Uterus (tissue), 4 donors: Measurements from ENCODE around the gene GRAMD2B. TPM values are rescaled to one million over a fixed set of nuclear protein-coding genes. Genes with fewer than 3 reads are reported as not detected.

Experiments
- DNase-seq, 2 donors: peaks; one replicate each; pipeline ENCODE4 v3.0.0-alpha.2; 2019 to 2020
- H3K27ac ChIP-seq, 2 donors: fragments of 200-600 bp; sonication (generic); 1 replicate in 1 of 2; 2 replicates in 1 of 2; pipeline ENCODE4 v1.5.1; 2016 to 2018
- H3K27me3 ChIP-seq, 2 donors: fragments of 200-600 bp; sonication (generic); one replicate each; pipeline ENCODE4 v1.5.1; 2018 to 2019; ENCODE audit warnings: control low read depth in 1 of 2
- H3K36me3 ChIP-seq, 2 donors: fragments of 200-600 bp; sonication (generic); one replicate each; pipeline ENCODE4 v1.5.1; 2019; ENCODE audit warnings: control low read depth in 1 of 2
- H3K4me1 ChIP-seq, 2 donors: fragments of 200-600 bp; sonication (generic); one replicate each; pipeline ENCODE4 v1.5.1; 2018 to 2019; ENCODE audit warnings: control low read depth in 1 of 2
- H3K4me3 ChIP-seq, 2 donors: fragments of 200-600 bp; sonication (generic); 1 replicate in 1 of 2; 2 replicates in 1 of 2; pipeline ENCODE4 v1.5.1; 2018 to 2019; ENCODE audit warnings: mild to moderate bottlenecking in 1 of 2
- H3K9me3 ChIP-seq, 2 donors: fragments of 200-600 bp; sonication (generic); one replicate each; pipeline ENCODE4 v1.5.1; 2019; ENCODE audit warnings: control low read depth in 1 of 2
- POLR2A ChIP-seq, 2 donors: fragments of 450-650 bp; IDR thresholded peaks; one replicate each; pipeline ENCODE4 v1.6.1; 2016; ENCODE audit warnings: antibody characterized with exemption in 2 of 2, mild to moderate bottlenecking in 1 of 2, moderate library complexity in 1 of 2
- intact Hi-C: fragments of 100-400 bp; cut with DNase I; formaldehyde crosslinking; loops from one replicate; pipeline ENCODE4 v1.15.1; 2023; ENCODE audit warnings: low total_unique reads
- total RNA-seq, 4 donors: library from RNA; depleted of rRNA in 3 of 4; stranded (reverse); fragments of >200 nt in 3 of 4; gene quantifications; one replicate each; pipeline versions ENCODE4 v1.1.0 to v1.2.4, GENCODE V29; 2014 to 2023
- TF ChIP-seq, protein P1 (sequence below), 4 experiments: fragments of 200-600 bp in 2 of 4; fragments of 450-650 bp in 2 of 4; sonication (generic) in 2 of 4; IDR thresholded peaks; one replicate each; pipeline ENCODE4 v1.5.1; 2016 to 2019; ENCODE audit warnings: antibody characterized with exemption in 4 of 4, mild to moderate bottlenecking in 2 of 4, moderate library complexity in 1 of 4
- donor health status: DM: yes; HTN: yes; CAD: no.

GRAMD2B gene
- total RNA-seq, 4 donors from 2014 or later: 34.0 to 91.5 (median 58.8) TPM

GRCh38 chr5:126454535-126454934 lies 31.3 kb downstream of the GRAMD2B start:
- H3K27me3 ChIP-seq: no peaks in the 10 kb centered on the region
- TF ChIP-seq POLR2A (IDR thresholded peaks at IDR 0.05): no peak
- TF ChIP-seq, protein P1, sequence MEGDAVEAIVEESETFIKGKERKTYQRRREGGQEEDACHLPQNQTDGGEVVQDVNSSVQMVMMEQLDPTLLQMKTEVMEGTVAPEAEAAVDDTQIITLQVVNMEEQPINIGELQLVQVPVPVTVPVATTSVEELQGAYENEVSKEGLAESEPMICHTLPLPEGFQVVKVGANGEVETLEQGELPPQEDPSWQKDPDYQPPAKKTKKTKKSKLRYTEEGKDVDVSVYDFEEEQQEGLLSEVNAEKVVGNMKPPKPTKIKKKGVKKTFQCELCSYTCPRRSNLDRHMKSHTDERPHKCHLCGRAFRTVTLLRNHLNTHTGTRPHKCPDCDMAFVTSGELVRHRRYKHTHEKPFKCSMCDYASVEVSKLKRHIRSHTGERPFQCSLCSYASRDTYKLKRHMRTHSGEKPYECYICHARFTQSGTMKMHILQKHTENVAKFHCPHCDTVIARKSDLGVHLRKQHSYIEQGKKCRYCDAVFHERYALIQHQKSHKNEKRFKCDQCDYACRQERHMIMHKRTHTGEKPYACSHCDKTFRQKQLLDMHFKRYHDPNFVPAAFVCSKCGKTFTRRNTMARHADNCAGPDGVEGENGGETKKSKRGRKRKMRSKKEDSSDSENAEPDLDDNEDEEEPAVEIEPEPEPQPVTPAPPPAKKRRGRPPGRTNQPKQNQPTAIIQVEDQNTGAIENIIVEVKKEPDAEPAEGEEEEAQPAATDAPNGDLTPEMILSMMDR (IDR thresholded peaks at IDR 0.05): no peak
- intact Hi-C loops: no loop called here
- no peak overlapping the region for H3K4me3 ChIP-seq
- H3K9me3 ChIP-seq: no peaks in the 10 kb centered on the region
- peak overlapping the region; percentile 22 to 31 for H3K27ac ChIP-seq
- H3K36me3 ChIP-seq: no peaks in the 10 kb centered on the region
- H3K4me1 ChIP-seq: peaks cover 1 to 16% of the 10 kb centered on the region in 2 donors
- DNase-seq: no peak

DNA sequence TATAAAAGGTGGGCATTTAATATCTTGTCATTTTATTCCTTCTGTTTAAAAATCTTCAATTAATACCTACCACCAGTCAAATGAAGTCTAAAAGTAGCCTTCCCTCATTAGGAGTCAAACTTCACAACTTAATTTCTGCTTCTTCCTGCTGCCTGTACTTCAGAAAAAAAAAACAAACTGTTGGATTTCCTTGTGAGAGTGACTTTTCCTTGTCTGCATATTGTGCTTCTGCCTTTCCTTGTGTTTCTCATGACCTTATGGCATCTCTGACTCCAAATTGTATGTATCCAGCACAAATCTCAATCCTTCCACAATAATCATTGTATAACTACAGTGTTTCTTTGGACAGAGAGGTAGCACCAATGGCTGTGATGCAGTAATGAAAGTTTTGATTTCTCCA lies 32.1 kb downstream of the GRAMD2B start:
- peaks cover 0 to 10% of the 10 kb centered on the region in 2 donors for H3K4me1 ChIP-seq
- DNase-seq: no peak
- intact Hi-C loops: no loop called here
- H3K27me3 ChIP-seq: no peaks in the 10 kb centered on the region
- no peaks in the 10 kb centered on the region for H3K36me3 ChIP-seq
- H3K4me3 ChIP-seq: no peak overlapping the region
- no peak for TF ChIP-seq POLR2A (IDR thresholded peaks at IDR 0.05)
- TF ChIP-seq, protein P1 (IDR thresholded peaks at IDR 0.05): no peak
- H3K27ac ChIP-seq: peak overlapping the region; percentile 22 to 52
- no peaks in the 10 kb centered on the region for H3K9me3 ChIP-seq

DNA sequence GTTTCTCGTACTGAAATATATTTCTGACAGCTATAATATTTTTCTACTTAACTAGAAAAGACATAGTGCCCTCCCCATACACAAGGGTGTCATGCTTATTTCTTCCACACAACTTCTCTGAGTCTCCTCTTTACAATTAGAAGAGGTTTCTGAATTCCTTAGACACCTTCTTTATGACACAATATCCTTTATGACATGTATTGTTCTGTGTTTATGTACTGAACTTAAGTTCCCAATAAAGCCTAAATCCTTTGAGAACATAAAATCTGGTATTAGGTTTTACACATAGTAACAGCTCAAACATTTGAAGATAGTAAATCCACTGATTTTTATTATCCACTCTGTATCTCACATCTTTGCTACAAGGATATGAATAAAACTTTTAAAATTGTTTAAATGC lies 32.5 kb downstream of the GRAMD2B start:
- H3K27me3 ChIP-seq: no peaks in the 10 kb centered on the region
- peak overlapping the region; percentile 26 to 52 for H3K27ac ChIP-seq
- H3K9me3 ChIP-seq: no peaks in the 10 kb centered on the region
- no peak overlapping the region for H3K4me3 ChIP-seq
- DNase-seq: no peak
- intact Hi-C loops: no loop called here
- no peaks in the 10 kb centered on the region for H3K36me3 ChIP-seq
- no peak for TF ChIP-seq POLR2A (IDR thresholded peaks at IDR 0.05)
- TF ChIP-seq, protein P1 (IDR thresholded peaks at IDR 0.05): no peak
- H3K4me1 ChIP-seq: peaks cover 0 to 10% of the 10 kb centered on the region in 2 donors

- Histone ChIP-seq H3K27ac (peak overlapping the region; percentile 26 to 42), H3K9me3 (no peaks in the 10 kb centered on the region), H3K4me3 (no peak overlapping the region), H3K36me3 (no peaks in the 10 kb centered on the region), H3K27me3 (no peaks in the 10 kb centered on the region), H3K4me1 (peaks cover 0 to 6% of the 10 kb centered on the region in 2 donors)
- TF ChIP-seq, protein P1 (IDR thresholded peaks at IDR 0.05): no peak
- TF ChIP-seq POLR2A (IDR thresholded peaks at IDR 0.05): no peak
- intact Hi-C loops: no loop called here
- DNase-seq: no peak
These were observed 33.1 kb downstream of the GRAMD2B start for GRCh38 chr5:126456217-126456820.

GRCh38 chr5:126460459-126460858 lies 37.2 kb downstream of the GRAMD2B start:
- Histone ChIP-seq H3K27ac (peak overlapping the region; percentile 66 to 76), H3K9me3 (no peaks in the 10 kb centered on the region), H3K4me1 (peaks cover 0 to 13% of the 10 kb centered on the region in 2 donors), H3K36me3 (no peaks in the 10 kb centered on the region), H3K4me3 (no peak overlapping the region), H3K27me3 (no peaks in the 10 kb centered on the region)
- TF ChIP-seq, protein P1 (IDR thresholded peaks at IDR 0.05): no peak
- TF ChIP-seq POLR2A (IDR thresholded peaks at IDR 0.05): no peak
- no peak for DNase-seq
- intact Hi-C loops: no loop called here
